Neural cell (in vitro differentiated cells): ENCODE results near the gene ZNF618.

Source experiments
- EP300 ChIP-seq: fragments of 450-650 bp; conservative IDR thresholded peaks from 2 replicates; pipeline ENCODE4 v1.6.1; 2014; ENCODE audit warnings: antibody characterized with exemption, mild to moderate bottlenecking, moderate library complexity; ENCODE audit not compliant: poor library complexity, severe bottlenecking
- EZH2 ChIP-seq: fragments of 200-600, 300-800 bp; shearing (Covaris generic), sonication (generic); IDR thresholded peaks from 2 replicates; pipeline ENCODE4 v1.6.1; 2014; ENCODE audit warnings: antibody characterized with exemption, low read length, borderline replicate concordance, mild to moderate bottlenecking; ENCODE audit not compliant: insufficient read depth, poor library complexity, severe bottlenecking
- POLR2AphosphoS5 ChIP-seq: IDR thresholded peaks from 2 replicates; pipeline ENCODE4 v1.6.1; 2012
- SMC3 ChIP-seq: fragments of 450-650 bp; conservative IDR thresholded peaks from 2 replicates; pipeline ENCODE4 v1.6.1; 2014; ENCODE audit warnings: antibody characterized with exemption, mild to moderate bottlenecking, moderate library complexity; ENCODE audit not compliant: poor library complexity
- TAF1 ChIP-seq: IDR thresholded peaks from 2 replicates; pipeline ENCODE4 v1.6.1; 2012; ENCODE audit warnings: low read depth
- TF ChIP-seq, protein P1 (sequence below): fragments of 450-650 bp; IDR thresholded peaks from 2 replicates; pipeline ENCODE4 v1.5.1; 2014; ENCODE audit warnings: antibody characterized with exemption, mild to moderate bottlenecking, moderate library complexity; ENCODE audit not compliant: poor library complexity, severe bottlenecking
- TF ChIP-seq, protein P2 (sequence below): IDR thresholded peaks from 2 replicates; pipeline ENCODE4 v1.6.1; 2012; ENCODE audit warnings: borderline replicate concordance

DNA sequence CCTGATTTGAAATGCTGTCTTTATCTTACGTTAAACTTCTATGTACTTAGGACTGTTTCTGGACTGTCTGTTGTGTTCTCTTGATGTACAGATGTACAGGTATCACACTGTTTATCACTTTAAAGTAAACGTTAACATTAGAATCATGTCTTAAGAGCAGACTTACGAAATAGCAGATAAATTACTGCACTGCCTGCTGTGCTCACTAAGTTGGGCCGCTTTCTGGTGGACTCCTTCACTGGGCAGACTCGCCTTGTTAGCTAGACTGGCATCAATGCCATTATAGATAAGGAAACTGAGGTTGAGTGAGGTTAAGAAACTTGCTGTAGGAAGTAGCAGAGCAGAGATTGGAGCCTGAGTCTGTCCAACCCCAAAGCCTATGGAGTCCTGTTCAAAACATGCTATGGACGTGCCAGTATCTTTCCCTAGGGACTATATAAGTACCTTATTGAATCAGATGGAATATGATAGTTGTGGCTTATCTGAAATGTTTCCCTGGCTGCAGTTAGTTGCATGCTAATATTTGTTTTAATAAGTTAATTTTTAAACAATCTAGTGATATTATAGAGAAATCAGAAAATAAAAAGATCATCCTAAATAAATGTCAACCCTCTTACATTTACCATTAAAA is 16.9 kb downstream of the ZNF618 start:
- TF ChIP-seq, protein P1, sequence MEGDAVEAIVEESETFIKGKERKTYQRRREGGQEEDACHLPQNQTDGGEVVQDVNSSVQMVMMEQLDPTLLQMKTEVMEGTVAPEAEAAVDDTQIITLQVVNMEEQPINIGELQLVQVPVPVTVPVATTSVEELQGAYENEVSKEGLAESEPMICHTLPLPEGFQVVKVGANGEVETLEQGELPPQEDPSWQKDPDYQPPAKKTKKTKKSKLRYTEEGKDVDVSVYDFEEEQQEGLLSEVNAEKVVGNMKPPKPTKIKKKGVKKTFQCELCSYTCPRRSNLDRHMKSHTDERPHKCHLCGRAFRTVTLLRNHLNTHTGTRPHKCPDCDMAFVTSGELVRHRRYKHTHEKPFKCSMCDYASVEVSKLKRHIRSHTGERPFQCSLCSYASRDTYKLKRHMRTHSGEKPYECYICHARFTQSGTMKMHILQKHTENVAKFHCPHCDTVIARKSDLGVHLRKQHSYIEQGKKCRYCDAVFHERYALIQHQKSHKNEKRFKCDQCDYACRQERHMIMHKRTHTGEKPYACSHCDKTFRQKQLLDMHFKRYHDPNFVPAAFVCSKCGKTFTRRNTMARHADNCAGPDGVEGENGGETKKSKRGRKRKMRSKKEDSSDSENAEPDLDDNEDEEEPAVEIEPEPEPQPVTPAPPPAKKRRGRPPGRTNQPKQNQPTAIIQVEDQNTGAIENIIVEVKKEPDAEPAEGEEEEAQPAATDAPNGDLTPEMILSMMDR: no peak
- TF ChIP-seq EP300: no peak
- TF ChIP-seq EZH2: no peak
- no peak for TF ChIP-seq TAF1
- TF ChIP-seq, protein P2, sequence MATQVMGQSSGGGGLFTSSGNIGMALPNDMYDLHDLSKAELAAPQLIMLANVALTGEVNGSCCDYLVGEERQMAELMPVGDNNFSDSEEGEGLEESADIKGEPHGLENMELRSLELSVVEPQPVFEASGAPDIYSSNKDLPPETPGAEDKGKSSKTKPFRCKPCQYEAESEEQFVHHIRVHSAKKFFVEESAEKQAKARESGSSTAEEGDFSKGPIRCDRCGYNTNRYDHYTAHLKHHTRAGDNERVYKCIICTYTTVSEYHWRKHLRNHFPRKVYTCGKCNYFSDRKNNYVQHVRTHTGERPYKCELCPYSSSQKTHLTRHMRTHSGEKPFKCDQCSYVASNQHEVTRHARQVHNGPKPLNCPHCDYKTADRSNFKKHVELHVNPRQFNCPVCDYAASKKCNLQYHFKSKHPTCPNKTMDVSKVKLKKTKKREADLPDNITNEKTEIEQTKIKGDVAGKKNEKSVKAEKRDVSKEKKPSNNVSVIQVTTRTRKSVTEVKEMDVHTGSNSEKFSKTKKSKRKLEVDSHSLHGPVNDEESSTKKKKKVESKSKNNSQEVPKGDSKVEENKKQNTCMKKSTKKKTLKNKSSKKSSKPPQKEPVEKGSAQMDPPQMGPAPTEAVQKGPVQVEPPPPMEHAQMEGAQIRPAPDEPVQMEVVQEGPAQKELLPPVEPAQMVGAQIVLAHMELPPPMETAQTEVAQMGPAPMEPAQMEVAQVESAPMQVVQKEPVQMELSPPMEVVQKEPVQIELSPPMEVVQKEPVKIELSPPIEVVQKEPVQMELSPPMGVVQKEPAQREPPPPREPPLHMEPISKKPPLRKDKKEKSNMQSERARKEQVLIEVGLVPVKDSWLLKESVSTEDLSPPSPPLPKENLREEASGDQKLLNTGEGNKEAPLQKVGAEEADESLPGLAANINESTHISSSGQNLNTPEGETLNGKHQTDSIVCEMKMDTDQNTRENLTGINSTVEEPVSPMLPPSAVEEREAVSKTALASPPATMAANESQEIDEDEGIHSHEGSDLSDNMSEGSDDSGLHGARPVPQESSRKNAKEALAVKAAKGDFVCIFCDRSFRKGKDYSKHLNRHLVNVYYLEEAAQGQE: no peak
- TF ChIP-seq POLR2AphosphoS5: no peak
- no peak for TF ChIP-seq SMC3
